MCF 10A (cell line): ENCODE results near the gene TXNL4A. TPM values are rescaled to one million over a fixed set of nuclear protein-coding genes. Genes with fewer than 3 reads are reported as not detected.

ENCODE experiments used
- BruUV-seq: library from RNA; stranded (reverse); fragments of 400-500 nt; replicated peaks from 2 replicates; lab custom pipeline; 2021; lab: Mats Ljungman, UMichigan
- CTCF ChIA-PET: fragments of 300-600 bp; sonication (Branson Sonifier 250); formaldehyde crosslinking; extraction: SDS; loops from one replicate; lab custom pipeline; 2021; ENCODE audit warnings: antibody characterized with exemption, inconsistent platforms; lab: Yijun Ruan, JAX
- POLR2A ChIA-PET: fragments of 300-600, 350-650 bp; sonication (Branson Sonifier 250); formaldehyde crosslinking; extraction: SDS; loops from one replicate; lab custom pipeline; 2020; ENCODE audit warnings: antibody characterized with exemption, inconsistent platforms; lab: Yijun Ruan, JAX
- DNase-seq: peaks from one replicate; pipeline ENCODE4 v3.0.0-alpha.2; 2018; ENCODE audit not compliant: unreplicated experiment
- H3K27ac Mint-ChIP-seq: one replicate; pipeline ENCODE4 v1.8.0; 2022; ENCODE audit warnings: mild to moderate bottlenecking, low read depth, mixed read lengths; ENCODE audit not compliant: unreplicated experiment
- H3K27me3 Mint-ChIP-seq: one replicate; pipeline ENCODE4 v1.8.0; 2022; ENCODE audit warnings: mixed read lengths; ENCODE audit not compliant: insufficient read depth, unreplicated experiment
- H3K36me3 Mint-ChIP-seq: one replicate; pipeline ENCODE4 v1.8.0; 2022; ENCODE audit warnings: mild to moderate bottlenecking, moderate library complexity, mixed read lengths; ENCODE audit not compliant: insufficient read depth, unreplicated experiment
- H3K4me1 Mint-ChIP-seq: one replicate; pipeline ENCODE4 v1.8.0; 2022; ENCODE audit warnings: mixed read lengths; ENCODE audit not compliant: insufficient read depth, unreplicated experiment
- H3K4me3 Mint-ChIP-seq: one replicate; pipeline ENCODE4 v1.8.0; 2022; ENCODE audit warnings: mild to moderate bottlenecking, moderate library complexity, mixed read lengths; ENCODE audit not compliant: unreplicated experiment
- H3K9me3 Mint-ChIP-seq: one replicate; pipeline ENCODE4 v1.8.0; 2022; ENCODE audit warnings: mixed read lengths; ENCODE audit not compliant: unreplicated experiment
- CTCF ChIP-seq: fragments of 200-600 bp; IDR thresholded peaks from one replicate; pipeline ENCODE4 v1.8.0; 2022; ENCODE audit warnings: antibody characterized with exemption, mild to moderate bottlenecking; ENCODE audit not compliant: unreplicated experiment
- intact Hi-C: fragments of 100-400 bp; cut with micrococcal nuclease; formaldehyde crosslinking; loops from 2 replicates; pipeline ENCODE4 v1.14.1; 2022
- total RNA-seq: library from RNA; stranded (reverse); gene quantifications from 2 replicates; pipeline ENCODE4 v1.2.3, GENCODE V29; 2022

Gene TXNL4A
- total RNA-seq, 1 experiment from 2014 or later: 207 TPM

- no TSS peak for BruUV-seq
- Mint-ChIP-seq H3K4me1 (peaks cover 12% of the 10 kb centered on the region), H3K27me3 (no peaks in the 10 kb centered on the region), H3K4me3 (no peak overlapping the region), H3K9me3 (no peaks in the 10 kb centered on the region), H3K36me3 (peaks cover 47% of the 10 kb centered on the region), H3K27ac (peak overlapping the region; percentile 27)
- CTCF ChIA-PET: no interaction called here
- intact Hi-C loops: no loop called here
- no peak for TF ChIP-seq CTCF
- POLR2A ChIA-PET: interaction anchor here (1.7 to 6.8 kb wide), 2 partner anchors 27 to 51 kb away, joined by 8 to 77 read pairs; partner anchors contain the start of gene RBFA
- DNase-seq: no peak
Observed at GRCh38 chr18:79983793-79984192, 4.6 kb downstream of the TXNL4A start.

GRCh38 chr18:79983253-79983652, 5.1 kb downstream of the TXNL4A start:
- intact Hi-C loops: no loop called here
- POLR2A ChIA-PET: interaction anchor here (1.7 kb wide), 1 partner anchor 52 kb away, joined by 8 read pairs; the partner anchor contains the start of gene RBFA
- Mint-ChIP-seq H3K36me3 (peaks cover 46% of the 10 kb centered on the region), H3K9me3 (no peaks in the 10 kb centered on the region), H3K27ac (no peak overlapping the region), H3K4me3 (no peak overlapping the region), H3K4me1 (peaks cover 12% of the 10 kb centered on the region), H3K27me3 (no peaks in the 10 kb centered on the region)
- TF ChIP-seq CTCF: no peak
- no peak for DNase-seq
- CTCF ChIA-PET: no interaction called here
- no TSS peak for BruUV-seq

DNA sequence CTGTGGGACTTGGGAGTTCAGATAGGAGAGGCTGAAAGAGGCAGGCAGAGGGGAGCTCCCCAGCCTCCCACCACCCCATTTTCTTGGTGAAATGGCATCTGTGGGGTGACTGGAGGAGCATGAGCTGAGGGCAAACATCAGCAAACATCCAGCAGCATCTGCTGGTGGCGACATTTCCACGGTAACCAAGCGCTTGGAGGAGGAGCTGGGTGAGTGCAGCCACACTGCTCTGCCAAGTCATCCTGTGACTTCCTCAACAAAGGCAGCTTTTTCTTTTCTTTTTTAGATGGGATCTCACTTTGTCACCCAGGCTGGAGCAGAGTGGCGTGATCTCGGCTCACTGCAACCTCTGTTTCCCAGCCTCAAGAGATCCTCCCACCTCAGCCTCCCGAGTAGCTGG, 5.6 kb downstream of the TXNL4A start:
- no peak for DNase-seq
- no peak overlapping the region for H3K4me3 Mint-ChIP-seq
- H3K27ac Mint-ChIP-seq: no peak overlapping the region
- ChIA-PET CTCF (interaction anchor here (1.6 kb wide), 1 partner anchor 21 kb away, joined by 3 read pairs; no protein-coding TSS in a partner anchor), POLR2A (no interaction called here)
- peaks cover 46% of the 10 kb centered on the region for H3K36me3 Mint-ChIP-seq
- no peaks in the 10 kb centered on the region for H3K27me3 Mint-ChIP-seq
- H3K9me3 Mint-ChIP-seq: no peaks in the 10 kb centered on the region
- peaks cover 17% of the 10 kb centered on the region for H3K4me1 Mint-ChIP-seq
- BruUV-seq: no TSS peak
- intact Hi-C loops: no loop called here
- TF ChIP-seq CTCF: no peak

DNA sequence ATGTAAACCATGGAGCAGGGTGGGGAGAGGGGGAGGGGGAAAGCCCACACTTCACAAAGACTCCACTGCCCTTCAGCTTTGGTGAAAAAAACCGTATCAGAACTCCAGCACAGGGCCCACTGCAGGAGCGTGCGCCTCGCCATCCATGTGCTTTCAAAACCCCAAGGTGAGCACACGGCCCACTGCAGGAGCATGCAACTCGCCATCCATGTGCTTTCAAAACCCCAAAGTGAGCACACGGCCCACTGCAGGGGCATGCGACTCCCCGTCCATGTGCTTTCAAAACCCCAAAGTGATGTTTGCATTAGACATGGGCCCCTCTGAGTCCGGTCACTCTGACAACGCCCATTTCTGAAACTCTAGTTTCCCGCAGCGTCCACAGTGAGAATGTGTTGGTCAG, 7.8 kb downstream of the TXNL4A start:
- no peaks in the 10 kb centered on the region for H3K9me3 Mint-ChIP-seq
- no peak for TF ChIP-seq CTCF
- no peak for DNase-seq
- peaks cover 36% of the 10 kb centered on the region for H3K36me3 Mint-ChIP-seq
- peaks cover 17% of the 10 kb centered on the region for H3K4me1 Mint-ChIP-seq
- no peak overlapping the region for H3K4me3 Mint-ChIP-seq
- no peaks in the 10 kb centered on the region for H3K27me3 Mint-ChIP-seq
- ChIA-PET POLR2A (interaction anchor here (0.6 to 0.8 kb wide), 2 partner anchors 8 to 151 kb away, joined by 3 to 4 read pairs; no protein-coding TSS in a partner anchor), CTCF (no interaction called here)
- no peak overlapping the region for H3K27ac Mint-ChIP-seq
- BruUV-seq: no TSS peak
- intact Hi-C loops: no loop called here
